Measurements from ENCODE around the gene FFAR1. TPM values are rescaled to one million over a fixed set of nuclear protein-coding genes. Genes with fewer than 3 reads are reported as not detected.

Gene FFAR1
- total and polyA plus RNA-seq, 2 of the 8 experiments (the other 6 are each of a cell fraction or from before 2014, with no cell fraction given) = not detected

GRCh38 chr19:35337097-35337983 lies 10.4 kb upstream of the FFAR1 start:
- no peak overlapping the region for H4K91ac ChIP-seq (replicated peaks; ENCODE audit: insufficient read length, low read length)
- H3K9ac ChIP-seq (replicated peaks in 1 of 4; ENCODE audit: extremely low read depth in 1 of 4, low read depth in 3 of 4, low read length in 3 of 4) = no peak overlapping the region
- no peaks in the 10 kb centered on the region for H3K4me1 ChIP-seq (replicated peaks in 1 of 4; ENCODE audit: control insufficient read depth in 3 of 4, insufficient read depth in 4 of 4, low read length in 3 of 4)
- no peaks in the 10 kb centered on the region for H3K36me3 ChIP-seq (ENCODE audit: control insufficient read depth in 2 of 4, insufficient read depth in 4 of 4, low read length in 3 of 4)
- H2AK5ac ChIP-seq (ENCODE audit: low read depth, low read length) = no peak overlapping the region
- H3K79me2 ChIP-seq (ENCODE audit: control insufficient read depth in 1 of 2, insufficient read depth in 2 of 2, low read length in 2 of 2) = no peaks in the 10 kb centered on the region
- no peak overlapping the region for H3K23ac ChIP-seq (ENCODE audit: insufficient read length)
- no peak for TF ChIP-seq EGR1 (IDR thresholded peaks at IDR 0.05; ENCODE audit: borderline replicate concordance, low read depth, low read length)
- no peak for TF ChIP-seq KDM1A (IDR thresholded peaks at IDR 0.05; ENCODE audit: borderline replicate concordance, low read length)
- TF ChIP-seq JUN (IDR thresholded peaks at IDR 0.05; ENCODE audit: low read depth, low read length) = no peak
- TF ChIP-seq PHF8 (conservative IDR thresholded peaks at IDR 0.05; ENCODE audit: low read depth, low read length) = no peak
- TF ChIP-seq SP4 (IDR thresholded peaks at IDR 0.05; ENCODE audit: low read length) = no peak
- TF ChIP-seq CBX8 (IDR thresholded peaks at IDR 0.05; ENCODE audit: borderline replicate concordance, low read depth, low read length) = no peak
- TF ChIP-seq TAF1 (IDR thresholded peaks at IDR 0.05; ENCODE audit: low read depth, low read length) = no peak
- TF ChIP-seq RBBP5 (IDR thresholded peaks at IDR 0.05; ENCODE audit: borderline replicate concordance, low read depth, low read length) = no peak
- no peak for TF ChIP-seq YY1 (IDR thresholded peaks at IDR 0.05; ENCODE audit: low read depth, low read length)
- no peak for TF ChIP-seq USF2 (IDR thresholded peaks at IDR 0.05; ENCODE audit: low read length)
- no peak for TF ChIP-seq KDM5A (IDR thresholded peaks at IDR 0.05; ENCODE audit: low read length)
- H3K56ac ChIP-seq (replicated peaks; ENCODE audit: insufficient read length, low read depth, low read length) = no peak overlapping the region
- no peaks in the 10 kb centered on the region for H3K9me3 ChIP-seq (ENCODE audit: insufficient read depth in 2 of 2, low read depth in 1 of 2, low read length in 1 of 2)
- H4K20me1 ChIP-seq (replicated peaks in 1 of 2; ENCODE audit: control insufficient read depth in 1 of 2, insufficient read depth in 2 of 2, low read length in 2 of 2) = no peaks in the 10 kb centered on the region
- H3K14ac ChIP-seq (ENCODE audit: insufficient read length) = no peak overlapping the region
- H2AFZ ChIP-seq (ENCODE audit: low read length) = no peak overlapping the region
- no peak overlapping the region for H2BK20ac ChIP-seq (ENCODE audit: low read length)
- H3K4ac ChIP-seq (replicated peaks; ENCODE audit: insufficient read length, low read depth, low read length) = no peak overlapping the region
- 92% methylated on average over 24 of the region's 25 CpGs; no CpG with 5 or more reads in 1 of the 2 experiments for WGBS, 2 experiments (ENCODE audit: extremely low coverage in 1 of 2, insufficient coverage in 1 of 2, insufficient read length in 1 of 2, insufficient replicate concordance in 2 of 2, low coverage in 1 of 2, low lambda C conversion rate in 2 of 2, missing lambda C conversion rate in 1 of 2)
- no peak overlapping the region; the same call in 1 of the 2 replicates for H4K8ac ChIP-seq (ENCODE audit: extremely low read depth, insufficient read depth, low read length)
- H3K27ac ChIP-seq (ENCODE audit: low read depth, low read length) = no peak overlapping the region
- no peak overlapping the region for H3K4me2 ChIP-seq (ENCODE audit: insufficient read depth in 1 of 2, low read depth in 2 of 2, low read length in 2 of 2)
- no peak overlapping the region for H4K5ac ChIP-seq (ENCODE audit: insufficient read length, low read depth, low read length)
- no peaks in the 10 kb centered on the region for H3K23me2 ChIP-seq (ENCODE audit: low read depth, low read length)
- H3K27me3 ChIP-seq (replicated peaks in 1 of 4; ENCODE audit: control insufficient read depth in 3 of 4, extremely low read depth in 1 of 4, insufficient read depth in 3 of 4, low read length in 3 of 4) = no peaks in the 10 kb centered on the region
- no peak overlapping the region for H2BK5ac ChIP-seq (ENCODE audit: low read depth, low read length)
- H3K18ac ChIP-seq (ENCODE audit: extremely low read depth, low read length) = no peak overlapping the region
- H2BK12ac ChIP-seq (ENCODE audit: low read depth, low read length) = no peak overlapping the region
- H2BK120ac ChIP-seq (replicated peaks; ENCODE audit: low read depth, low read length) = no peak overlapping the region
- no peak overlapping the region for H2BK15ac ChIP-seq (ENCODE audit: low read length)
- H3K4me3 ChIP-seq (ENCODE audit: extremely low read depth in 1 of 4, insufficient read depth in 2 of 4, low read depth in 3 of 4, low read length in 4 of 4) = no peak overlapping the region
- FAIRE-seq (no peak), DNase-seq (ENCODE audit: low read depth in 1 of 2, low spot score in 2 of 2) (no peak)
- CTCF ChIA-PET (ENCODE audit: partially characterized antibody) = interaction anchor here (0.7 to 1.9 kb wide), 3 partner anchors 14 to 267 kb away, joined by 4 to 5 read pairs (median 5); no protein-coding TSS in a partner anchor
- POLR2A ChIA-PET (ENCODE audit: partially characterized antibody) = no interaction called here
- H3K79me1 ChIP-seq (ENCODE audit: low read depth, low read length) = no peaks in the 10 kb centered on the region
